Measurements from ENCODE around the gene CELF1. TPM values are rescaled to one million over a fixed set of nuclear protein-coding genes. Genes with fewer than 3 reads are reported as not detected.

Gene CELF1
- total RNA-seq, 1 experiment from 2014 or later, result 148 TPM

GRCh38 chr11:47583844-47584243 is 30.9 kb upstream of the CELF1 start:
- Histone ChIP-seq H3K4me2 (ENCODE audit: low read depth, low read length, poor library complexity, severe bottlenecking) (no peak overlapping the region), H3K27ac (ENCODE audit: low read length) (no peak overlapping the region), H3K9me2 (replicated peaks; ENCODE audit: insufficient read depth, low read length) (no peaks in the 10 kb centered on the region), H3K4me3 (ENCODE audit: low read length) (no peak overlapping the region), H3K9ac (ENCODE audit: low read length) (no peak overlapping the region), H3K4me1 (ENCODE audit: low read length) (peaks cover 11% of the 10 kb centered on the region), H3K36me3 (ENCODE audit: insufficient read depth, low read length) (peaks cover 29% of the 10 kb centered on the region), H3K9me3 (ENCODE audit: low read length) (no peaks in the 10 kb centered on the region), H2AFZ (ENCODE audit: low read length) (no peak overlapping the region), H4K20me1 (ENCODE audit: insufficient read depth, low read depth, low read length) (no peaks in the 10 kb centered on the region), H3K79me2 (ENCODE audit: low read length) (peaks cover 24% of the 10 kb centered on the region), H3K27me3 (ENCODE audit: low read length) (no peaks in the 10 kb centered on the region)
- DNase-seq, result no peak

GRCh38 chr11:47578524-47579494 is 25.9 kb upstream of the CELF1 start, which contains the start of the genes KBTBD4 and NDUFS3:
Gene KBTBD4 (minus strand): TSS chr11:47578970. CDS start chr11:47578951, 19 bp downstream.
Gene NDUFS3 (plus strand): TSS chr11:47579074. CDS start chr11:47579092, 18 bp downstream.
- peak within 1 kb of the TSS; percentile 27; the same call in 1 of the 2 replicates for H2AFZ ChIP-seq (ENCODE audit: low read length)

GRCh38 chr11:47577460-47578041 is 24.6 kb upstream of the CELF1 start:
- peak; percentile 52 for DNase-seq
- H3K9me3 ChIP-seq (ENCODE audit: low read length), result no peaks in the 10 kb centered on the region
- no peaks in the 10 kb centered on the region for H3K27me3 ChIP-seq (ENCODE audit: low read length)
- H3K36me3 ChIP-seq (ENCODE audit: insufficient read depth, low read length), result peaks cover 38% of the 10 kb centered on the region
- H2AFZ ChIP-seq (ENCODE audit: low read length), result no peak overlapping the region
- H3K79me2 ChIP-seq (ENCODE audit: low read length), result peaks cover 54% of the 10 kb centered on the region
- H3K9me2 ChIP-seq (replicated peaks; ENCODE audit: insufficient read depth, low read length), result no peaks in the 10 kb centered on the region
- peak overlapping the region; percentile 86 for H3K4me2 ChIP-seq (ENCODE audit: low read depth, low read length, poor library complexity, severe bottlenecking)
- peak overlapping the region; percentile 43; the same call in 1 of the 2 replicates for H3K27ac ChIP-seq (ENCODE audit: low read length)
- H3K9ac ChIP-seq (ENCODE audit: low read length), result peak overlapping the region; percentile 86
- H3K4me1 ChIP-seq (ENCODE audit: low read length), result peaks cover 26% of the 10 kb centered on the region
- H3K4me3 ChIP-seq (ENCODE audit: low read length), result peak overlapping the region; percentile 81
- no peaks in the 10 kb centered on the region for H4K20me1 ChIP-seq (ENCODE audit: insufficient read depth, low read depth, low read length)

More at GRCh38 chr11:47578524-47579494, 25.9 kb upstream of the CELF1 start, which contains the start of the genes KBTBD4 and NDUFS3:
- Histone ChIP-seq H3K36me3 (ENCODE audit: insufficient read depth, low read length) (peaks cover 34% of the 10 kb centered on the region), H3K27ac (ENCODE audit: low read length) (peak within 1 kb of the TSS; percentile 43), H4K20me1 (ENCODE audit: insufficient read depth, low read depth, low read length) (no peaks in the 10 kb centered on the region), H3K9ac (ENCODE audit: low read length) (peak within 1 kb of the TSS; percentile 86), H3K4me3 (ENCODE audit: low read length) (peak within 1 kb of the TSS; percentile 81), H3K9me3 (ENCODE audit: low read length) (no peaks in the 10 kb centered on the region), H3K4me1 (ENCODE audit: low read length) (peaks cover 26% of the 10 kb centered on the region), H3K79me2 (ENCODE audit: low read length) (peaks cover 42% of the 10 kb centered on the region), H3K27me3 (ENCODE audit: low read length) (no peaks in the 10 kb centered on the region), H3K4me2 (ENCODE audit: low read depth, low read length, poor library complexity, severe bottlenecking) (peak within 1 kb of the TSS; percentile 86), H3K9me2 (replicated peaks; ENCODE audit: insufficient read depth, low read length) (no peaks in the 10 kb centered on the region)
- peak; percentile 97 for DNase-seq

GRCh38 chr11:47573321-47573720 is 20.4 kb upstream of the CELF1 start:
- H3K27me3 ChIP-seq (ENCODE audit: low read length), result no peaks in the 10 kb centered on the region

GRCh38 chr11:47572715-47573255 is 19.9 kb upstream of the CELF1 start:
- no peaks in the 10 kb centered on the region for H4K20me1 ChIP-seq (ENCODE audit: insufficient read depth, low read depth, low read length)

More at GRCh38 chr11:47573321-47573720, 20.4 kb upstream of the CELF1 start:
- peaks cover 15% of the 10 kb centered on the region for H3K4me1 ChIP-seq (ENCODE audit: low read length)
- peaks cover 49% of the 10 kb centered on the region for H3K36me3 ChIP-seq (ENCODE audit: insufficient read depth, low read length)
- no peaks in the 10 kb centered on the region for H3K9me2 ChIP-seq (replicated peaks; ENCODE audit: insufficient read depth, low read length)
- H3K4me3 ChIP-seq (ENCODE audit: low read length), result no peak overlapping the region
- H2AFZ ChIP-seq (ENCODE audit: low read length), result no peak overlapping the region
- no peaks in the 10 kb centered on the region for H4K20me1 ChIP-seq (ENCODE audit: insufficient read depth, low read depth, low read length)
- peaks cover 65% of the 10 kb centered on the region for H3K79me2 ChIP-seq (ENCODE audit: low read length)
- no peak overlapping the region for H3K9ac ChIP-seq (ENCODE audit: low read length)
- H3K27ac ChIP-seq (ENCODE audit: low read length), result no peak overlapping the region
- H3K4me2 ChIP-seq (ENCODE audit: low read depth, low read length, poor library complexity, severe bottlenecking), result no peak overlapping the region
- no peaks in the 10 kb centered on the region for H3K9me3 ChIP-seq (ENCODE audit: low read length)
- no peak for DNase-seq

GRCh38 chr11:47571895-47572294 is 19.0 kb upstream of the CELF1 start:
- no peak for DNase-seq
- no peaks in the 10 kb centered on the region for H4K20me1 ChIP-seq (ENCODE audit: insufficient read depth, low read depth, low read length)

More at GRCh38 chr11:47572715-47573255, 19.9 kb upstream of the CELF1 start:
- H3K36me3 ChIP-seq (ENCODE audit: insufficient read depth, low read length), result peaks cover 49% of the 10 kb centered on the region
- DNase-seq, result no peak
- peaks cover 63% of the 10 kb centered on the region for H3K79me2 ChIP-seq (ENCODE audit: low read length)
- no peak overlapping the region for H3K27ac ChIP-seq (ENCODE audit: low read length)
- no peaks in the 10 kb centered on the region for H3K27me3 ChIP-seq (ENCODE audit: low read length)
- no peak overlapping the region for H3K9ac ChIP-seq (ENCODE audit: low read length)
- H3K9me3 ChIP-seq (ENCODE audit: low read length), result no peaks in the 10 kb centered on the region
- no peak overlapping the region for H2AFZ ChIP-seq (ENCODE audit: low read length)
- H3K4me3 ChIP-seq (ENCODE audit: low read length), result no peak overlapping the region
- no peak overlapping the region for H3K4me2 ChIP-seq (ENCODE audit: low read depth, low read length, poor library complexity, severe bottlenecking)
- H3K4me1 ChIP-seq (ENCODE audit: low read length), result peaks cover 10% of the 10 kb centered on the region
- no peaks in the 10 kb centered on the region for H3K9me2 ChIP-seq (replicated peaks; ENCODE audit: insufficient read depth, low read length)

GRCh38 chr11:47571357-47571729 is 18.4 kb upstream of the CELF1 start:
- peaks cover 71% of the 10 kb centered on the region for H3K79me2 ChIP-seq (ENCODE audit: low read length)
- peaks cover 7% of the 10 kb centered on the region for H3K4me1 ChIP-seq (ENCODE audit: low read length)
- peaks cover 49% of the 10 kb centered on the region for H3K36me3 ChIP-seq (ENCODE audit: insufficient read depth, low read length)

More at GRCh38 chr11:47571895-47572294, 19.0 kb upstream of the CELF1 start:
- Histone ChIP-seq H3K4me2 (ENCODE audit: low read depth, low read length, poor library complexity, severe bottlenecking) (no peak overlapping the region), H3K9ac (ENCODE audit: low read length) (no peak overlapping the region), H3K4me3 (ENCODE audit: low read length) (no peak overlapping the region), H3K27ac (ENCODE audit: low read length) (no peak overlapping the region), H3K36me3 (ENCODE audit: insufficient read depth, low read length) (peaks cover 49% of the 10 kb centered on the region), H2AFZ (ENCODE audit: low read length) (no peak overlapping the region), H3K79me2 (ENCODE audit: low read length) (peaks cover 65% of the 10 kb centered on the region), H3K9me2 (replicated peaks; ENCODE audit: insufficient read depth, low read length) (no peaks in the 10 kb centered on the region), H3K27me3 (ENCODE audit: low read length) (no peaks in the 10 kb centered on the region), H3K9me3 (ENCODE audit: low read length) (no peaks in the 10 kb centered on the region), H3K4me1 (ENCODE audit: low read length) (peaks cover 3% of the 10 kb centered on the region)

More at GRCh38 chr11:47571357-47571729, 18.4 kb upstream of the CELF1 start:
- Histone ChIP-seq H3K9me2 (replicated peaks; ENCODE audit: insufficient read depth, low read length) (no peaks in the 10 kb centered on the region), H2AFZ (ENCODE audit: low read length) (no peak overlapping the region), H3K4me2 (ENCODE audit: low read depth, low read length, poor library complexity, severe bottlenecking) (no peak overlapping the region), H3K27me3 (ENCODE audit: low read length) (no peaks in the 10 kb centered on the region), H3K9me3 (ENCODE audit: low read length) (no peaks in the 10 kb centered on the region), H4K20me1 (ENCODE audit: insufficient read depth, low read depth, low read length) (no peaks in the 10 kb centered on the region), H3K9ac (ENCODE audit: low read length) (no peak overlapping the region), H3K27ac (ENCODE audit: low read length) (no peak overlapping the region), H3K4me3 (ENCODE audit: low read length) (no peak overlapping the region)
- DNase-seq, result no peak

All from Karpas-422 (cell line).